Measurements from ENCODE around the gene MET.
"Not testable (repeated sequence)": the region's sequence is repeated elsewhere in the genome, so short reads cannot be mapped to it uniquely, and the experiment has no call there.

Gene MET

GRCh38 chr7:116647861-116648260, 24.1 kb upstream of the MET start:
- H3K4me3 ChIP-seq (ENCODE audit: insufficient read length, low read depth): no peak overlapping the region
- no peaks in the 10 kb centered on the region for H3K36me3 ChIP-seq (ENCODE audit: insufficient read depth, insufficient read length, low read length)
- DNase-seq (ENCODE audit: low read depth, low spot score): no peak
- no peaks in the 10 kb centered on the region for H3K27me3 ChIP-seq (ENCODE audit: insufficient read depth, insufficient read length)
- TF ChIP-seq ZNF274 (IDR thresholded peaks at IDR 0.05; ENCODE audit: low read depth, low read length) (no peak), SUZ12 (IDR thresholded peaks at IDR 0.05; ENCODE audit: extremely low read depth, insufficient read depth, insufficient read length) (no peak), YY1 (IDR thresholded peaks at IDR 0.05; ENCODE audit: insufficient read depth, insufficient read length) (no peak)
- H3K4me1 ChIP-seq (ENCODE audit: insufficient read depth, insufficient read length): no peaks in the 10 kb centered on the region
- H3K9ac ChIP-seq (ENCODE audit: insufficient read length, low read depth): no peak overlapping the region
- no peaks in the 10 kb centered on the region for H3K9me3 ChIP-seq (ENCODE audit: insufficient read depth, low read length)

DNA sequence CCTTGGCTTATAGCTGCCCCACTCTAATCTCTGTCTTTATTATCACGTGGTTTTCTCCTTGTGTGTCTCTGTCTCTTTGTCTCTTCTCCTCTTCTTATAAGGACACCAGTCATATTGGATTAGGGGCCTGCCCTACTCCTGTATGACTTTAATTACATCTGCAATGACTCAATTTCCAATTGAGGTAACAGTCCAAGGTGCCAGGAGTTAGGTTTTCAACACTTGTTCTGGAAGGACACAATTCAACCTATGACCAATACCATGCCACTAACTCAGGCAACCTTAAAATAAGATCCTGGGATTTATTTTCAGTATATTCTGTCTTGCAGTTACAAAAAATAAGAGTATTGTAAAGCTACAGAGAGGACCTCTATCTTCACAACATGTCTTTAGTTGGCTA, 21.6 kb upstream of the MET start:
- DNase-seq (ENCODE audit: low read depth, low spot score): no peak
- Histone ChIP-seq H3K9ac (ENCODE audit: insufficient read length, low read depth) (no peak overlapping the region), H3K4me3 (ENCODE audit: insufficient read length, low read depth) (no peak overlapping the region), H3K4me1 (ENCODE audit: insufficient read depth, insufficient read length) (no peaks in the 10 kb centered on the region), H3K36me3 (ENCODE audit: insufficient read depth, insufficient read length, low read length) (no peaks in the 10 kb centered on the region), H3K9me3 (ENCODE audit: insufficient read depth, low read length) (no peaks in the 10 kb centered on the region), H3K27me3 (ENCODE audit: insufficient read depth, insufficient read length) (no peaks in the 10 kb centered on the region)
- TF ChIP-seq ZNF274 (IDR thresholded peaks at IDR 0.05; ENCODE audit: low read depth, low read length) (no peak), SUZ12 (IDR thresholded peaks at IDR 0.05; ENCODE audit: extremely low read depth, insufficient read depth, insufficient read length) (no peak), YY1 (IDR thresholded peaks at IDR 0.05; ENCODE audit: insufficient read depth, insufficient read length) (no peak)

GRCh38 chr7:116652793-116653192, 19.2 kb upstream of the MET start:
- H3K36me3 ChIP-seq (ENCODE audit: insufficient read depth, insufficient read length, low read length): no peaks in the 10 kb centered on the region
- DNase-seq (ENCODE audit: low read depth, low spot score): no peak
- no peaks in the 10 kb centered on the region for H3K4me1 ChIP-seq (ENCODE audit: insufficient read depth, insufficient read length)
- TF ChIP-seq SUZ12 (IDR thresholded peaks at IDR 0.05; ENCODE audit: extremely low read depth, insufficient read depth, insufficient read length) (no peak), ZNF274 (IDR thresholded peaks at IDR 0.05; ENCODE audit: low read depth, low read length) (no peak), YY1 (IDR thresholded peaks at IDR 0.05; ENCODE audit: insufficient read depth, insufficient read length) (no peak)
- H3K9ac ChIP-seq (ENCODE audit: insufficient read length, low read depth): no peak overlapping the region
- no peak overlapping the region for H3K4me3 ChIP-seq (ENCODE audit: insufficient read length, low read depth)
- no peaks in the 10 kb centered on the region for H3K27me3 ChIP-seq (ENCODE audit: insufficient read depth, insufficient read length)
- H3K9me3 ChIP-seq (ENCODE audit: insufficient read depth, low read length): no peaks in the 10 kb centered on the region

DNA sequence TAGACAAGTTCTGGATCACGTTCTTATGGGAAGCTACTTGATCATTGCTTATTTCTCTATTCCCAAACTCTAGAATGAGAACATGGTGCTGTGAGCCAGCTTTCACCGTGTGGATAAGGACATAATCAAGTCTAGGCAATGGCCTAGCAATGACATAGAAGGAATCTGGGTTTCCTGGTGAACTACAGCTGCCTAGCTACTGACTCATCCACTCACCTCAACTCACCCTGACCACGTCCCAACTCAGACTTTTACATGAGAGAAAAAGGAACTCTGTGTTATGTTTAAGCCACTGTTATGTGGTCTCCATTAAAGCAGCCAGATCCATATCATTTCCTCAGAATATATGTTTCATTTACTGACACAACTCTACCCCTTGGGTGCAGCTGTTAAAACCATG, 18.8 kb upstream of the MET start:
- Histone ChIP-seq H3K9me3 (ENCODE audit: insufficient read depth, low read length) (no peaks in the 10 kb centered on the region), H3K9ac (ENCODE audit: insufficient read length, low read depth) (no peak overlapping the region), H3K4me1 (ENCODE audit: insufficient read depth, insufficient read length) (no peaks in the 10 kb centered on the region), H3K36me3 (ENCODE audit: insufficient read depth, insufficient read length, low read length) (no peaks in the 10 kb centered on the region), H3K27me3 (ENCODE audit: insufficient read depth, insufficient read length) (no peaks in the 10 kb centered on the region), H3K4me3 (ENCODE audit: insufficient read length, low read depth) (no peak overlapping the region)
- DNase-seq (ENCODE audit: low read depth, low spot score): peak; percentile 1
- TF ChIP-seq SUZ12 (IDR thresholded peaks at IDR 0.05; ENCODE audit: extremely low read depth, insufficient read depth, insufficient read length) (no peak), YY1 (IDR thresholded peaks at IDR 0.05; ENCODE audit: insufficient read depth, insufficient read length) (no peak), ZNF274 (IDR thresholded peaks at IDR 0.05; ENCODE audit: low read depth, low read length) (no peak)

DNA sequence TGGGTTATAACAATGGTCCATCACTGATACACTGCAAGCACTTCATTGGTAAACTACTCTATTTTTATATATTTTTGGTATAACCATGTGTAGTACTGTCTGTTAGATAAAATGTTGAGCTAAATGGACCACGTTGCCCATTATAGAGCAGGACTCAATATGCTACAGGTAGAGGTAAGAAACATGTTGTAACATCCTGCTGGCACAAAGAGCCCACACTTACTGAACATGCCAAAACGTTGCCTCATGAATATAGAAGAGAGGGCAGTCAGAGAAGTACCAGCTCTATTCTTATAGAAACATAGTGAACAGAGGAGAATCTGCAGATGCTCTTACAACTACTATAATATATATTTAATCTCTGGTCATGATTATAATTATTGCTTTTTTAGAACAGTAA, 18.4 kb upstream of the MET start:
- no peak overlapping the region for H3K9ac ChIP-seq (ENCODE audit: insufficient read length, low read depth)
- no peaks in the 10 kb centered on the region for H3K4me1 ChIP-seq (ENCODE audit: insufficient read depth, insufficient read length)
- DNase-seq (ENCODE audit: low read depth, low spot score): no peak
- no peaks in the 10 kb centered on the region for H3K9me3 ChIP-seq (ENCODE audit: insufficient read depth, low read length)
- H3K36me3 ChIP-seq (ENCODE audit: insufficient read depth, insufficient read length, low read length): no peaks in the 10 kb centered on the region
- no peaks in the 10 kb centered on the region for H3K27me3 ChIP-seq (ENCODE audit: insufficient read depth, insufficient read length)
- no peak for TF ChIP-seq YY1 (IDR thresholded peaks at IDR 0.05; ENCODE audit: insufficient read depth, insufficient read length)
- TF ChIP-seq ZNF274 (IDR thresholded peaks at IDR 0.05; ENCODE audit: low read depth, low read length): no peak
- no peak for TF ChIP-seq SUZ12 (IDR thresholded peaks at IDR 0.05; ENCODE audit: extremely low read depth, insufficient read depth, insufficient read length)
- no peak overlapping the region for H3K4me3 ChIP-seq (ENCODE audit: insufficient read length, low read depth)

- H3K36me3 ChIP-seq (ENCODE audit: insufficient read depth, insufficient read length, low read length): not testable (repeated sequence)
Observed at GRCh38 chr7:116659248-116659647, 12.7 kb upstream of the MET start.

GRCh38 chr7:116661865-116662264, 10.1 kb upstream of the MET start:
- H3K9ac ChIP-seq (ENCODE audit: insufficient read length, low read depth): no peak overlapping the region
- no peaks in the 10 kb centered on the region for H3K4me1 ChIP-seq (ENCODE audit: insufficient read depth, insufficient read length)
- H3K36me3 ChIP-seq (ENCODE audit: insufficient read depth, insufficient read length, low read length): no peaks in the 10 kb centered on the region
- H3K4me3 ChIP-seq (ENCODE audit: insufficient read length, low read depth): no peak overlapping the region
- H3K27me3 ChIP-seq (ENCODE audit: insufficient read depth, insufficient read length): no peaks in the 10 kb centered on the region
- no peaks in the 10 kb centered on the region for H3K9me3 ChIP-seq (ENCODE audit: insufficient read depth, low read length)
- TF ChIP-seq SUZ12 (IDR thresholded peaks at IDR 0.05; ENCODE audit: extremely low read depth, insufficient read depth, insufficient read length) (no peak), ZNF274 (IDR thresholded peaks at IDR 0.05; ENCODE audit: low read depth, low read length) (no peak), YY1 (IDR thresholded peaks at IDR 0.05; ENCODE audit: insufficient read depth, insufficient read length) (no peak)
- no peak for DNase-seq (ENCODE audit: low read depth, low spot score)

More at GRCh38 chr7:116659248-116659647, 12.7 kb upstream of the MET start:
- DNase-seq (ENCODE audit: low read depth, low spot score); H3K4me3 ChIP-seq (ENCODE audit: insufficient read length, low read depth); H3K9me3 ChIP-seq (ENCODE audit: insufficient read depth, low read length); H3K27me3 ChIP-seq (ENCODE audit: insufficient read depth, insufficient read length); H3K9ac ChIP-seq (ENCODE audit: insufficient read length, low read depth); H3K4me1 ChIP-seq (ENCODE audit: insufficient read depth, insufficient read length): not testable (repeated sequence)

DNA sequence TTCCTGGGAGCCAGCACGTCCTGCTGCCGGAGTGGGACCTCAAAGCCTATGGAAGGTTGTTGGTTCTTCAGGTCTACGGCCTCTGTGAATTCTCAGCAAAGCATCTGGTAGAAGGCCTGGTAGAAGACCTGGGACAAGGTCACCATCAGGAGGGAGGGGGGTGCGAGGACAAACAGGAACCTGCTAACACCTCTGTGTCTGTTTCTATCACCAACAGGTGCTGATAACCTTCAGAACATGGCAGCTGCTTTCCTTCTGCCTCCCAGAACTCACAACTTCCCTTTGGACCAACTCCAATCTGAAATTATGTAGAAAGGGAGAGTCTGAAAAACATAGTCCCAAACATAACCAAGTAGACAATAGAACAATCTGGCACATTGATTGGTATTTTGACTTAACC, 8.3 kb upstream of the MET start:
- TF ChIP-seq SUZ12 (IDR thresholded peaks at IDR 0.05; ENCODE audit: extremely low read depth, insufficient read depth, insufficient read length) (no peak), YY1 (IDR thresholded peaks at IDR 0.05; ENCODE audit: insufficient read depth, insufficient read length) (no peak), ZNF274 (IDR thresholded peaks at IDR 0.05; ENCODE audit: low read depth, low read length) (no peak)
- Histone ChIP-seq H3K9me3 (ENCODE audit: insufficient read depth, low read length) (no peaks in the 10 kb centered on the region), H3K4me1 (ENCODE audit: insufficient read depth, insufficient read length) (no peaks in the 10 kb centered on the region), H3K4me3 (ENCODE audit: insufficient read length, low read depth) (no peak overlapping the region), H3K9ac (ENCODE audit: insufficient read length, low read depth) (no peak overlapping the region), H3K36me3 (ENCODE audit: insufficient read depth, insufficient read length, low read length) (no peaks in the 10 kb centered on the region), H3K27me3 (ENCODE audit: insufficient read depth, insufficient read length) (no peaks in the 10 kb centered on the region)
- no peak for DNase-seq (ENCODE audit: low read depth, low spot score)

Measured in NT2/D1 (cell line).